ENCODE data around the gene MEIOB.

DNA sequence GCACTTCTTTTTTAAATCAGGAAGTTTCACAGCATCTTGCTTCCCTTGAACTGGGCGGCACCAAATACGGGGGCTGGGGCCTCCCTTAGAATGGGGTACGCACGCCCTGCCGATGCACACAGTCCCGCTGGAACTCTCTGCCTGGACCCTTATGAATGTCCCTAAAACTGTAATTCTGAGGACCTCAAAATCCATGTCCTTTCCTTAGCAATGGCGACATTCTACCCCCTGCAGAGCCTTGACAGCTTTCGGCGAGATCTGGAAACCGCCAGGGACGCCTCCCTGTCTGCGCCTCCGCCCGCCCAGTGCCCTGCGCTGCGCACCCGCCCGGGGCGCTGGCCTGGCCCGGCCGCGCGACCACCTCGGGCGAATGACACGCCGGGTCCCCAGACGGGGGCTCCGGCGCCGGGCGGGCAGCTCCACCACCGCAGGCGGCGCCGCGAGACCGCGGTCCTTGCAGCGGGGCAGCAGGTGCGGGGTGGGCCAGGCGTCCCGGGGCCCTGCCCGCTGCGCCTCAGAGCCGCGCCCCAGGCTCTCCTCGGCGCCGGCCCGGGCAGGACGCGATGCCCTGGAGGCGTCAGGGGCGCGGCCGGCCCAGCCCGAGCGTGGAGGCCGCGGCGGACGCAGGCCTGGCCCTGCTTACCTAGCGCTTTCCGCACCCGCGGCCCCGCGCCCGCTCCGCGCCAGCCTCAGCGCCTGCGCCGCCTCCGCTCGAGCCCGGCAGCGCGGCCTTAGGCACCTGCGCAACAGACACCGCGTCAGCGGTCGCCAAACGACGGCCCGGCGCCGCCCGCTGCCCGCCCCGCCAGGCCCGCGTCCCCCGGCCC is 45.9 kb downstream of the MEIOB start:
- TF ChIP-seq, protein P1, sequence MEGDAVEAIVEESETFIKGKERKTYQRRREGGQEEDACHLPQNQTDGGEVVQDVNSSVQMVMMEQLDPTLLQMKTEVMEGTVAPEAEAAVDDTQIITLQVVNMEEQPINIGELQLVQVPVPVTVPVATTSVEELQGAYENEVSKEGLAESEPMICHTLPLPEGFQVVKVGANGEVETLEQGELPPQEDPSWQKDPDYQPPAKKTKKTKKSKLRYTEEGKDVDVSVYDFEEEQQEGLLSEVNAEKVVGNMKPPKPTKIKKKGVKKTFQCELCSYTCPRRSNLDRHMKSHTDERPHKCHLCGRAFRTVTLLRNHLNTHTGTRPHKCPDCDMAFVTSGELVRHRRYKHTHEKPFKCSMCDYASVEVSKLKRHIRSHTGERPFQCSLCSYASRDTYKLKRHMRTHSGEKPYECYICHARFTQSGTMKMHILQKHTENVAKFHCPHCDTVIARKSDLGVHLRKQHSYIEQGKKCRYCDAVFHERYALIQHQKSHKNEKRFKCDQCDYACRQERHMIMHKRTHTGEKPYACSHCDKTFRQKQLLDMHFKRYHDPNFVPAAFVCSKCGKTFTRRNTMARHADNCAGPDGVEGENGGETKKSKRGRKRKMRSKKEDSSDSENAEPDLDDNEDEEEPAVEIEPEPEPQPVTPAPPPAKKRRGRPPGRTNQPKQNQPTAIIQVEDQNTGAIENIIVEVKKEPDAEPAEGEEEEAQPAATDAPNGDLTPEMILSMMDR (IDR thresholded peaks at IDR 0.05) = peak in 2 of 7 experiments; percentile 14 to 19
- TF ChIP-seq POLR2A (IDR thresholded peaks at IDR 0.05) = no peak

All from body of pancreas (tissue), 4 donors.